Endothelial cell (in vitro differentiated cells): ENCODE data around the gene TECTA. TPM values are rescaled to one million over a fixed set of nuclear protein-coding genes. Genes with fewer than 3 reads are reported as not detected.

Experiments
- DNase-seq: peaks from one replicate; pipeline ENCODE4 v3.0.0; 2021; ENCODE audit warnings: low spot score
- H3K27ac Mint-ChIP-seq: one replicate; pipeline ENCODE4 v1.8.0; 2021; ENCODE audit warnings: mixed read lengths, inconsistent platforms; ENCODE audit not compliant: unreplicated experiment
- H3K27me3 Mint-ChIP-seq: one replicate; pipeline ENCODE4 v1.8.0; 2021; ENCODE audit warnings: mild to moderate bottlenecking, moderate library complexity, mixed read lengths, inconsistent platforms; ENCODE audit not compliant: unreplicated experiment
- H3K36me3 Mint-ChIP-seq: one replicate; pipeline ENCODE4 v1.8.0; 2021; ENCODE audit warnings: mild to moderate bottlenecking, low read depth, mixed read lengths, inconsistent platforms; ENCODE audit not compliant: unreplicated experiment
- H3K4me1 Mint-ChIP-seq: one replicate; pipeline ENCODE4 v1.8.0; 2021; ENCODE audit warnings: mild to moderate bottlenecking, mixed read lengths, inconsistent platforms; ENCODE audit not compliant: unreplicated experiment
- H3K4me3 Mint-ChIP-seq: one replicate; pipeline ENCODE4 v1.8.0; 2021; ENCODE audit warnings: mild to moderate bottlenecking, mixed read lengths, inconsistent platforms; ENCODE audit not compliant: unreplicated experiment
- H3K9me3 Mint-ChIP-seq: one replicate; pipeline ENCODE4 v1.8.0; 2021; ENCODE audit warnings: mixed read lengths, inconsistent platforms; ENCODE audit not compliant: unreplicated experiment
- CTCF ChIP-seq: fragments of 200-600 bp; sonication (generic); IDR thresholded peaks from one replicate; pipeline ENCODE4 v1.5.0; 2021; ENCODE audit warnings: antibody characterized with exemption; ENCODE audit not compliant: unreplicated experiment
- total RNA-seq: library from RNA; stranded (reverse); fragmentation: NEBNext Ultra II Directional; extraction: Animal tissue kit (Norgen Biotek cat#: 25700); gene quantifications from one replicate; pipeline ENCODE4 v1.2.1, GENCODE V29; 2021; ENCODE audit not compliant: unreplicated experiment

TECTA gene
- total RNA-seq, 1 donor from 2014 or later, result 2.2 TPM

- peaks cover 8% of the 10 kb centered on the region for H3K36me3 Mint-ChIP-seq
- H3K27ac Mint-ChIP-seq, result no peak overlapping the region
- no peak for DNase-seq
- no peak overlapping the region for H3K4me3 Mint-ChIP-seq
- no peak for TF ChIP-seq CTCF
- no peaks in the 10 kb centered on the region for H3K4me1 Mint-ChIP-seq
- peaks cover 1% of the 10 kb centered on the region for H3K27me3 Mint-ChIP-seq
- H3K9me3 Mint-ChIP-seq, result no peaks in the 10 kb centered on the region
These were observed 124.3 kb downstream of the TECTA start for GRCh38 chr11:121225382-121225781.

DNA sequence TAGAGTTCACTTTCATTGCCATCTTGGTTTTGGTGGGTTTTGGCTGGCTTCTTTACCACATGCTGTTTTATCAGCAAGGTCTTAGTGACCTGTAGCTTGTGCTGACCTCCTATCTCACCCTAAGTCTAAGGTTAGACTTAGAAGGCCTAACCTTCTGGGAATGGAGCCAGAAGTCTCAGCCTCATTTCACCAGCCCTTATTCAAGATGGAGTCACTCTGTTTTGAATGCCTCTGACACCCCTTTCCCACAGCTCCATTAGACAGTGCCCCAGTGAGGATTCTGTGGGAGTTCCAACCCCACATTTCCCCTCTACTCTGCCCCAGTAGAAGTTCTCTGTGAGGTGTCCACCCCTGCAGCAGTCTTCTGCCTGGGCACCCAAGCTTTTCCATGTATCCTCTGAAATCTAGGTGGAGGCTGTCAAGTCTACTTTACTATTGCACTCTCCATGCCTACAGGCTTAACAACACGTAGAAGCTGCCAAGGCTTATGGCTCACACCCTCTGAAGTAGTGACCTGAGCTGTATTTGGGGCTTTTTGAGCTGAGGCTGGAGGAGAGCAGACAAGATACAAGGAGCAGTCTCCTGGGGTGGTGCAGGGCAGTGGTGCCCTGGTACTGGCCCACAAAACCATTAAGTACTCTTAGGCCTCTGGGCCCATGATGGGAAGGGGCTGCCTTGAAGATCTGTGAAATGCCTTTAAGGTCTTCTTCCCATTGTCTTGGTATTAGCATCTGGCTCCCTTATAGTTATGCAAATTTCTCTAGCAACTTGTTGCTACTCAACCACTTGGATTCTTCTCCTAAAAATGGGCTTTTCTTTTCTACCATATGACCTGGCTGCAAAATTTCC, 125.6 kb downstream of the TECTA start:
- Mint-ChIP-seq H3K36me3 (peaks cover 8% of the 10 kb centered on the region), H3K9me3 (no peaks in the 10 kb centered on the region), H3K4me1 (no peaks in the 10 kb centered on the region), H3K4me3 (no peak overlapping the region), H3K27me3 (peaks cover 3% of the 10 kb centered on the region), H3K27ac (no peak overlapping the region)
- no peak for TF ChIP-seq CTCF
- DNase-seq, result no peak

DNA sequence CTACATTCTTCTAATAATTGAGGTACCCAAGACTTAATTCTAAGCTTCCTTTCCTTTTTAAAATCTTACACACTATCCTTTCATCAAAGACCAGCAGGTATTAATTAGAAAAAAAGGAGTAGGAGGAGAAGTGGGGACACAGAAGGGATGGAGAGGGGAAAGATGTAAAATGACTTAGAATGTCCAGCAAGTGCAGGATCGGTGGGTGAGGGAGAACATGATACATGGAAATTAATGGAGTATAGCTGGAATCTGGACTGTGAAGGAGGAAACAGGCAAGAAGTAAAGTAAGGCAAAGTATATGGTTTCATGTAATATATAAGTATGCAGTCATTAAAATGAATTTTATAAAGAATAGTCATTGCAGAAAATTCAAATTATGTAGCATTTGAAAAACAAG, 127.8 kb downstream of the TECTA start:
- Mint-ChIP-seq H3K9me3 (no peaks in the 10 kb centered on the region), H3K4me3 (no peak overlapping the region), H3K27ac (no peak overlapping the region), H3K4me1 (peaks cover 2% of the 10 kb centered on the region), H3K36me3 (peaks cover 8% of the 10 kb centered on the region), H3K27me3 (peaks cover 3% of the 10 kb centered on the region)
- no peak for DNase-seq
- no peak for TF ChIP-seq CTCF

GRCh38 chr11:121229495-121230215, 128.6 kb downstream of the TECTA start:
- no peak overlapping the region for H3K4me3 Mint-ChIP-seq
- TF ChIP-seq CTCF, result no peak
- peaks cover 8% of the 10 kb centered on the region for H3K36me3 Mint-ChIP-seq
- H3K4me1 Mint-ChIP-seq, result peaks cover 2% of the 10 kb centered on the region
- no peaks in the 10 kb centered on the region for H3K9me3 Mint-ChIP-seq
- H3K27me3 Mint-ChIP-seq, result peaks cover 3% of the 10 kb centered on the region
- H3K27ac Mint-ChIP-seq, result no peak overlapping the region
- DNase-seq, result no peak
